ENCODE results near the gene SLC24A4. TPM values are rescaled to one million over a fixed set of nuclear protein-coding genes. Genes with fewer than 3 reads are reported as not detected.

Gene SLC24A4
- total RNA-seq, 1 donor from 2014 or later: not detected

DNA sequence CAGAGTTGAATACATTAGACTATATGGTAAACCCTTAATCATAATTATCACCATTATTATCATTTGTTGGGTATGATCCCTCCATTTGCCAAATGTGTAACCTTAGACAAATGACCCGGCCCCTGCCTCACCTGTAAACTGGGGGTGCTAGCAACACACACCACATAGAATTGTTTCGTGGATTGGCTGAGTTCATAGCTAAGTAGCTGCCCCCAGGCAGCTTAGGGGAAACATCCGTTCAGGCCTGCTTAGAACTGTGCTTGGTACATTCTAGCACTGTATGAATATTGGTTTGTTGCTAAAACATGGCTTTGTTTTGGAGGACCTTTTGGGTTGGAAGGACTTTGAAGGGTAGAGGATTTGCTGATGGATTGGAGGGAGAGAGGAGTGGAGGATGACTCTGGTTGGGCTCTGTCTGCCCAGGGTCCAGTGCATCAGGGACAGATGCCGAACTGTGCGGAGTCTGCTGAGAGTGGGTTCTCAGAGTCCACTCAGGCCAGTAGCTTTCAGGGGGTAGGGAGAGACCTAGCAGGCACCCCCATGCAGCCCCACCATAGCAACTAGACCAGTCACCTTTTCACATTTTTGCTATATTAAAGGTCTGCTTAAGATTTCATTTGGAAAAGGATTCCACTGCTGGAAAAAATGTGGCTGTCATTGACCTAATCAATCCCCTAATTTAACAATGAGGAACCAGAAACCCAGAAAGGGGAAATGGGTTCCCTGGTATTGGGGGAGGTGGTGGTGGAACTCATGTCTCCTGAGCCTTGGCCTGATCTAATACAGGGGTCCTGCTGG lies 192.8 kb downstream of the SLC24A4 start:
- FAIRE-seq: no peak
- H3K36me3 ChIP-seq (ENCODE audit: control insufficient read depth, insufficient read depth, low read length): no peaks in the 10 kb centered on the region
- no peak overlapping the region for H3K4me3 ChIP-seq (ENCODE audit: low read depth, low read length)
- no peaks in the 10 kb centered on the region for H3K27me3 ChIP-seq (ENCODE audit: control insufficient read depth, insufficient read depth, low read length)
- DNase-seq (ENCODE audit: low read depth): no peak
- TF ChIP-seq, protein P1, sequence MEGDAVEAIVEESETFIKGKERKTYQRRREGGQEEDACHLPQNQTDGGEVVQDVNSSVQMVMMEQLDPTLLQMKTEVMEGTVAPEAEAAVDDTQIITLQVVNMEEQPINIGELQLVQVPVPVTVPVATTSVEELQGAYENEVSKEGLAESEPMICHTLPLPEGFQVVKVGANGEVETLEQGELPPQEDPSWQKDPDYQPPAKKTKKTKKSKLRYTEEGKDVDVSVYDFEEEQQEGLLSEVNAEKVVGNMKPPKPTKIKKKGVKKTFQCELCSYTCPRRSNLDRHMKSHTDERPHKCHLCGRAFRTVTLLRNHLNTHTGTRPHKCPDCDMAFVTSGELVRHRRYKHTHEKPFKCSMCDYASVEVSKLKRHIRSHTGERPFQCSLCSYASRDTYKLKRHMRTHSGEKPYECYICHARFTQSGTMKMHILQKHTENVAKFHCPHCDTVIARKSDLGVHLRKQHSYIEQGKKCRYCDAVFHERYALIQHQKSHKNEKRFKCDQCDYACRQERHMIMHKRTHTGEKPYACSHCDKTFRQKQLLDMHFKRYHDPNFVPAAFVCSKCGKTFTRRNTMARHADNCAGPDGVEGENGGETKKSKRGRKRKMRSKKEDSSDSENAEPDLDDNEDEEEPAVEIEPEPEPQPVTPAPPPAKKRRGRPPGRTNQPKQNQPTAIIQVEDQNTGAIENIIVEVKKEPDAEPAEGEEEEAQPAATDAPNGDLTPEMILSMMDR (IDR thresholded peaks at IDR 0.05; ENCODE audit: insufficient read depth, low read length, severe bottlenecking): no peak

DNA sequence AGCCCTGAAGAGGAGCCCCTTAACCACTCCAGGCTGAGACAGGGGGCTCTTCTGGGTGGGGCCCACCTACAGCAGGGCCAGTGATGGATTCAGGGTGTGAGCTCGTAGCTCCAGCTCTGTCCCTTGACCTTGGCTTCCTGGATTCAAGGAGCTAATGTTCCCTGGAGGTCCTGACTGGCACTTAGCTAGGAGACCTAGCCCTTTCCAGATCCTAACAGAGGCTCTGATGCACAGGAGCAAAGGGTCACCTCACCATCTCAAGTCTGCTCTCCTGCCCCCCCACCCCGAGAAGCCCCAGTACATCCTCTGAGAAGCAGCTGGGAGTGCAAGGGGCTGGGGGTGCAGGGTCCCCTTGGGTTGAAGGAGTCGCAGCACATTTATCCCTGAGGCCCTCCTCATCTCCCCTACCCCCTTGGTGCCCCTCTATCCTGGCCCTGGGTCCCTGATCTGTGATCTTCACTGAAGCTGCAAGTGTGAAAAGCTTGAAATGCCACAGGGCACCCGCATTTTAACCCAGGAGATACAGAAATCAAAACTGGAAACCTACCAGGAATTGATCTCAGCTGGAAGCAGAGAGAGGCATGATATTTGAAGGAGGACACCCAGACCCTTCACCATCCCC lies 193.5 kb downstream of the SLC24A4 start:
- FAIRE-seq (no peak), DNase-seq (ENCODE audit: low read depth) (no peak)
- Histone ChIP-seq H3K36me3 (ENCODE audit: control insufficient read depth, insufficient read depth, low read length) (no peaks in the 10 kb centered on the region), H3K4me3 (ENCODE audit: low read depth, low read length) (no peak overlapping the region), H3K27me3 (ENCODE audit: control insufficient read depth, insufficient read depth, low read length) (no peaks in the 10 kb centered on the region)
- TF ChIP-seq, protein P1 (IDR thresholded peaks at IDR 0.05; ENCODE audit: insufficient read depth, low read length, severe bottlenecking): no peak

DNA sequence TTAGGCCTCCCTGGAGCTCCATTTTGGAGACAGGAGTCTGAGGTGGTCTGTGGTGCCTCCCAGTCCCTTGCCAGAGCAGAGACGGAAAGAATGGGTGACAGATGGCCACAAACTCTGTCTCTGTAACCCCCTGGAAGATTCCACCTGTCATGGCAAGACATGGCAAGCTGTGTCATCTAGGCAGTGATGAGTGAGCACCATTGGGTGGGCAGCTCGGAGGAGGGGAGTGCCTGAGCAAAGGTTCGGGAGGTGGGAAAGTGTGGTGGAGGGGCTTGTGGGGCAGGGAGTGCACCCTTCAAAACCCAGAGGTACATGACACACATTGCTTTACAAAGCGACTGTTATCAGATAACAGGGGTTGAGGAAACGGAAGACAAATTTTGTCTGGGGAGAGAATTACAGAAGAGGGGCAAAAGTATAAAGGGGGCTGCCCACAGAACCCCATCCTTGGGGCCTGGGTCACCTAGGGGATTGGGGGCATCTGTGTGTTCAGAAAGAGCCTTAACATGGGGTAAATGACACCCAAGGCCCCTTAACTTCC lies 194.1 kb downstream of the SLC24A4 start:
- Histone ChIP-seq H3K27me3 (ENCODE audit: control insufficient read depth, insufficient read depth, low read length) (no peaks in the 10 kb centered on the region), H3K36me3 (ENCODE audit: control insufficient read depth, insufficient read depth, low read length) (no peaks in the 10 kb centered on the region), H3K4me3 (ENCODE audit: low read depth, low read length) (no peak overlapping the region)
- DNase-seq (ENCODE audit: low read depth) (no peak), FAIRE-seq (no peak)
- TF ChIP-seq, protein P1 (IDR thresholded peaks at IDR 0.05; ENCODE audit: insufficient read depth, low read length, severe bottlenecking): no peak

DNA sequence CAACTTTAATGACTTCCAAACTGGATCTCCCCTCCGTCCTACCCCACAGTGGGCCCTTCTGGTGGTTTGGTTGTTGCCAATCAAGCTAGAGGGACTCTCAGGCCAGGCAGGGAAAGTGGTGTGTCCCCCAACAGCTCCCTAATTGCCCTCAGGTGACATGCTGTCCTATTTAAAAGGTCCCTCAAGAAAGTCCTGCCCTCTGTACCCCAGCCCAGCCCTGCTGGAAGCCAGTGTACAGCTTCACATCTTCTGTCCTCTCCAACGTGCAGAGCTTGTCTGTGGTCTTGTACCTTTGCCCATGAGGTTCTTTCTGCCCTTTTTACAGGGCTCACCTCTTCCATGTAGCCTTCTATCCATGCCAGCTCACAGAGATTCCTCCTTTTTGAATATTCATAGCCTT lies 194.8 kb downstream of the SLC24A4 start:
- Histone ChIP-seq H3K4me3 (ENCODE audit: low read depth, low read length) (no peak overlapping the region), H3K27me3 (ENCODE audit: control insufficient read depth, insufficient read depth, low read length) (no peaks in the 10 kb centered on the region), H3K36me3 (ENCODE audit: control insufficient read depth, insufficient read depth, low read length) (no peaks in the 10 kb centered on the region)
- DNase-seq (ENCODE audit: low read depth): no peak
- TF ChIP-seq, protein P1 (IDR thresholded peaks at IDR 0.05; ENCODE audit: insufficient read depth, low read length, severe bottlenecking): no peak
- FAIRE-seq: no peak

DNA sequence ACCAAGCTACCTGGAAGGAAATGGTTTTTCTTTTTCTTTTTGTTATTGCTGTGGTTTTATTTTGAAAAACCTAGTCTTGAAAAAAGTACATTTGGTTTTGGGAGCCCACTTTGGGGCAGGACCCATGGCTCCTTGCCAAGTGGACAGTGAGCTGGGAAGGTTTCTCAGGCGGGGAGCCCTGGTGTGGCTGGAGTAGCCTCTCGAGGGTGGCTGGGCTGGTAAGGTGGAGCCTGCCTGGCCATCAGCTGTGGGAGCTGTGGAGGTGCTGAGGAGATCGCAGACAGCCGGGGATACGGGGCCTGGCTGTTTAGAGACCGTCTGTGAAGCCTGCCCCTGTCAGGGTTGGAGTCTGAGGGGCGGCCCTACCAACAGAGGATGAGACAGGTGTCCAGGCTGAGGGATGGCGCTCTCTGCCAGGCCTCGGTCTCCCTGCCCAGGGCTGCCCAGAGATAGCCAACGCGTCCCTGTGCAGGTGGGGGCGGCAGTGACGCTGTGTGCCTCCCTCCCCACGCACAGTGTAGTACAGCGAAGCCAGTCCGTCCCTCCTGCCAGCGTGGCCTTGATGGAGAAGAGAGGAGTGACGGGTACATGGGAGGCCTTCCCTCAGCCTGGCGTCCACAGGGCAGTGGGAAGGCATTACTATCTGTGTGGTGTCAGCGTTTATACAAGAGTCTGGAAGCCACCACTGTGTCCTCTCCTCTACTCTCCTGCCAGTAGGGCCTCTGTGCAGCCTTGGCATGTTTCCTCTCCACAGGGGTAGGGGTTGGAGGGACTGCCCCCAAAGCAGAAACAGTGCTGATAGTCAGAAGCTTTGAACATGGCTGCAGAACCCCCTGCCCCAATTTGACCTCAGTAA lies 196.5 kb downstream of the SLC24A4 start:
- FAIRE-seq (no peak), DNase-seq (ENCODE audit: low read depth) (no peak)
- Histone ChIP-seq H3K4me3 (ENCODE audit: low read depth, low read length) (no peak overlapping the region), H3K27me3 (ENCODE audit: control insufficient read depth, insufficient read depth, low read length) (no peaks in the 10 kb centered on the region), H3K36me3 (ENCODE audit: control insufficient read depth, insufficient read depth, low read length) (no peaks in the 10 kb centered on the region)
- TF ChIP-seq, protein P1 (IDR thresholded peaks at IDR 0.05; ENCODE audit: insufficient read depth, low read length, severe bottlenecking): no peak

All from bronchial epithelial cell (primary cell).